A549 (cell line): Measurements from ENCODE around the gene PLD1. TPM values are rescaled to one million over a fixed set of nuclear protein-coding genes. Genes with fewer than 3 reads are reported as not detected.

Experiments used
- ATAC-seq, 2 experiments: fragments of 200-7000 bp in 1 of 2; fragments of >200 bp in 1 of 2; cut with Nextera tagmentation in 1 of 2; cut with Tn5 transposase in 1 of 2; 3 replicates each; pipeline versions ENCODE4 v1.8.0 to v1.9.1; 2018 to 2020; ENCODE audit warnings: mild to moderate bottlenecking in 1 of 2, moderate library complexity in 1 of 2
- CTCF ChIA-PET: fragments of 300-600 bp; sonication (Branson Sonifier 250); formaldehyde crosslinking; extraction: SDS; loops from one replicate; lab custom pipeline; 2021; ENCODE audit warnings: antibody characterized with exemption, inconsistent platforms; lab: Yijun Ruan, JAX
- POLR2A ChIA-PET: fragments of 350-600 bp; formaldehyde crosslinking; extraction: SDS; loops from one replicate; lab custom pipeline; 2021; ENCODE audit warnings: antibody characterized with exemption, inconsistent platforms; lab: Yijun Ruan, JAX
- DNase-seq, 2 experiments: peaks; one replicate each; pipeline versions ENCODE4 v3.0.0 to v3.0.0-alpha.2; 2011 to 2016; ENCODE audit warnings: low read depth in 1 of 2, low spot score in 1 of 2
- FAIRE-seq: peaks from 2 replicates; lab custom pipeline; 2011; peaks lifted over from hg19 to GRCh38; lab: Jason Lieb, UNC
- H3K27ac ChIP-seq, 2 experiments: fragments of >200 bp; sonication (Bioruptor Twin); formaldehyde crosslinking; 3 replicates each; pipeline ENCODE4 v1.5.1; 2016 to 2017
- H3K4me1 ChIP-seq: fragments of >200 bp; sonication (Bioruptor Twin); formaldehyde crosslinking; 3 replicates; pipeline ENCODE4 v1.6.1; 2016
- H3K4me2 ChIP-seq: fragments of >200 bp; sonication (Bioruptor Twin); formaldehyde crosslinking; 3 replicates; pipeline ENCODE4 v1.6.1; 2016
- H3K4me3 ChIP-seq: fragments of >200 bp; sonication (Bioruptor Twin); formaldehyde crosslinking; 3 replicates; pipeline ENCODE4 v1.5.1; 2016
- H3K9me3 ChIP-seq: fragments of >200 bp; sonication (Bioruptor Twin); formaldehyde crosslinking; 3 replicates; pipeline ENCODE4 v1.6.1; 2016
- CBX2 ChIP-seq: fragments of 200-600 bp; sonication (generic); IDR thresholded peaks from 2 replicates; pipeline ENCODE4 v1.6.1; 2016; ENCODE audit warnings: low read depth, mild to moderate bottlenecking, borderline replicate concordance
- E2F6 ChIP-seq: IDR thresholded peaks from 2 replicates; pipeline ENCODE4 v1.6.1; 2012; ENCODE audit warnings: low read depth, borderline replicate concordance
- ELK1 ChIP-seq: fragments of 150-350 bp; IDR thresholded peaks from 2 replicates; pipeline ENCODE4 v1.6.1; 2014; ENCODE audit warnings: low read depth, mild to moderate bottlenecking, low read length
- HEYL ChIP-seq: fragments of 250-450 bp; sonication (Bioruptor Pico); IDR thresholded peaks from 2 replicates; pipeline ENCODE4 v1.8.0; 2021; ENCODE audit warnings: mild to moderate bottlenecking, moderate library complexity
- HMGXB4 ChIP-seq: fragments of 250-450 bp; sonication (Bioruptor Pico); IDR thresholded peaks from 2 replicates; pipeline ENCODE4 v1.5.0; 2021; ENCODE audit warnings: mild to moderate bottlenecking, moderate library complexity, borderline replicate concordance
- HOXA7 ChIP-seq: fragments of 250-450 bp; sonication (Bioruptor Pico); IDR thresholded peaks from 2 replicates; pipeline ENCODE4 v1.5.0; 2020; ENCODE audit warnings: mild to moderate bottlenecking, moderate library complexity
- HOXB5 ChIP-seq: fragments of 250-450 bp; sonication (Bioruptor Pico); IDR thresholded peaks from 2 replicates; pipeline ENCODE4 v1.5.0; 2020; ENCODE audit warnings: mild to moderate bottlenecking, moderate library complexity
- KDM1A ChIP-seq: fragments of 200-600 bp; sonication (generic); IDR thresholded peaks from 2 replicates; pipeline ENCODE4 v1.6.1; 2016; ENCODE audit warnings: low read depth, mild to moderate bottlenecking
- MAZ ChIP-seq: fragments of 150-350 bp; IDR thresholded peaks from 2 replicates; pipeline ENCODE4 v1.6.1; 2014; ENCODE audit warnings: antibody characterized with exemption, low read depth, low read length, borderline replicate concordance
- NFE2L2 ChIP-seq: fragments of 150-350 bp; conservative IDR thresholded peaks from 2 replicates; pipeline ENCODE4 v1.6.1; 2014; ENCODE audit warnings: low read length
- PBX3 ChIP-seq: IDR thresholded peaks from 2 replicates; pipeline ENCODE4 v1.6.1; 2012
- POLR2A ChIP-seq: IDR thresholded peaks from 2 replicates; pipeline ENCODE4 v1.6.1; 2012; ENCODE audit warnings: mild to moderate bottlenecking, low read length
- RFX5 ChIP-seq: fragments of 450-650 bp; IDR thresholded peaks from 2 replicates; pipeline ENCODE4 v1.7.1; 2014; ENCODE audit warnings: antibody characterized with exemption, mild to moderate bottlenecking, moderate library complexity
- TP53 ChIP-seq: fragments of 250-450 bp; sonication (Bioruptor Pico); IDR thresholded peaks from 2 replicates; pipeline ENCODE4 v1.5.0; 2021; ENCODE audit warnings: mild to moderate bottlenecking, moderate library complexity
- ZFP36 ChIP-seq: fragments of 450-650 bp; IDR thresholded peaks from 2 replicates; pipeline ENCODE4 v1.6.1; 2014; ENCODE audit warnings: borderline replicate concordance; ENCODE audit not compliant: partially characterized antibody
- ZNF302 ChIP-seq: fragments of 250-450 bp; sonication (Bioruptor Pico); IDR thresholded peaks from 2 replicates; pipeline ENCODE4 v1.9.0; 2021; ENCODE audit warnings: inconsistent platforms, mild to moderate bottlenecking, moderate library complexity
- WGBS: methylation state at CpG from one replicate; pipeline ENCODE4 v1.1.6; 2017; ENCODE audit errors: missing lambda C conversion rate; 5-methylcytosine and 5-hydroxymethylcytosine counted together
- polyA plus RNA-seq, 4 experiments: library from polyadenylated mRNA; depleted of rRNA in 3 of 4; stranded (reverse); fragments of >200 nt; fragmentation: RNase III in 1 of 4; extraction: RNeasy Plus Mini Kit Qiagen cat#74134 plus additional on column Dnase treatment in 1 of 4; gene quantifications; 2 replicates in 3 of 4; 3 replicates in 1 of 4; pipeline ENCODE4 v1.2.3, GENCODE V29; 2011 to 2017

Gene PLD1
- polyA plus RNA-seq, 2 of the 4 experiments (the other 2 are of a cell fraction): 6.6 to 27.2 TPM

GRCh38 chr3:171749124-171749523 lies 61.2 kb downstream of the PLD1 start:
- Histone ChIP-seq H3K4me3 (no peak overlapping the region), H3K27ac (no peak overlapping the region), H3K4me2 (no peak overlapping the region), H3K4me1 (no peaks in the 10 kb centered on the region)
- ATAC-seq (no peak), DNase-seq (no peak), FAIRE-seq (no peak)
- 94% methylated on average over 1 of the region's 1 CpG for WGBS
- TF ChIP-seq RFX5 (no peak), ELK1 (no peak), E2F6 (no peak), KDM1A (no peak), HOXB5 (CRISPR knock-in tag) (no peak)
- TF ChIP-seq, all 56 proteins: peak for 0
- ChIA-PET CTCF (no interaction called here), POLR2A (interaction anchor here (0.6 kb wide), 1 partner anchor 16 kb away, joined by 3 read pairs; no protein-coding TSS in a partner anchor)
- H3K9me3 ChIP-seq: no peaks in the 10 kb centered on the region

- TF ChIP-seq POLR2A (no peak), PBX3 (no peak), ELK1 (no peak), CBX2 (no peak), TP53 (CRISPR knock-in tag) (no peak), NFE2L2 (no peak), MAZ (no peak), KDM1A (no peak), HMGXB4 (CRISPR knock-in tag) (no peak), HEYL (no peak), ZFP36 (no peak), ZNF302 (CRISPR knock-in tag) (no peak), HOXA7 (CRISPR knock-in tag) (no peak)
- Histone ChIP-seq H3K27ac (no peak overlapping the region), H3K4me3 (no peak overlapping the region), H3K9me3 (no peaks in the 10 kb centered on the region), H3K4me2 (no peak overlapping the region), H3K4me1 (no peaks in the 10 kb centered on the region)
- WGBS: 90% methylated on average over 7 of the region's 7 CpGs
- ATAC-seq (no peak), DNase-seq (no peak), FAIRE-seq (no peak)
- ChIA-PET CTCF (no interaction called here), POLR2A (no interaction called here)
Measured at GRCh38 chr3:171748064-171748924, 62.0 kb downstream of the PLD1 start.
